A549 (cell line): ENCODE measurements around the gene DUSP2. TPM values are rescaled to one million over a fixed set of nuclear protein-coding genes. Genes with fewer than 3 reads are reported as not detected.
A peak's percentile ranks its signal among the peaks of the same experiment; 100 is the strongest.

Experiments
- ATAC-seq, 2 experiments: fragments of 200-7000 bp in 1 of 2; fragments of >200 bp in 1 of 2; cut with Nextera tagmentation in 1 of 2; cut with Tn5 transposase in 1 of 2; 3 replicates each; pipeline versions ENCODE4 v1.8.0 to v1.9.1; 2018 to 2020; ENCODE audit warnings: mild to moderate bottlenecking in 1 of 2, moderate library complexity in 1 of 2
- CTCF ChIA-PET: fragments of 300-600 bp; sonication (Branson Sonifier 250); formaldehyde crosslinking; extraction: SDS; loops from one replicate; lab custom pipeline; 2021; ENCODE audit warnings: antibody characterized with exemption, inconsistent platforms; lab: Yijun Ruan, JAX
- POLR2A ChIA-PET: fragments of 350-600 bp; formaldehyde crosslinking; extraction: SDS; loops from one replicate; lab custom pipeline; 2021; ENCODE audit warnings: antibody characterized with exemption, inconsistent platforms; lab: Yijun Ruan, JAX
- DNase-seq, 2 experiments: peaks; one replicate each; pipeline versions ENCODE4 v3.0.0 to v3.0.0-alpha.2; 2011 to 2016; ENCODE audit warnings: low read depth in 1 of 2, low spot score in 1 of 2
- FAIRE-seq: peaks from 2 replicates; lab custom pipeline; 2011; peaks lifted over from hg19 to GRCh38; lab: Jason Lieb, UNC
- H3K27ac ChIP-seq, 2 experiments: fragments of >200 bp; sonication (Bioruptor Twin); formaldehyde crosslinking; 3 replicates each; pipeline ENCODE4 v1.5.1; 2016 to 2017
- H3K4me1 ChIP-seq: fragments of >200 bp; sonication (Bioruptor Twin); formaldehyde crosslinking; 3 replicates; pipeline ENCODE4 v1.6.1; 2016
- H3K4me2 ChIP-seq: fragments of >200 bp; sonication (Bioruptor Twin); formaldehyde crosslinking; 3 replicates; pipeline ENCODE4 v1.6.1; 2016
- H3K4me3 ChIP-seq: fragments of >200 bp; sonication (Bioruptor Twin); formaldehyde crosslinking; 3 replicates; pipeline ENCODE4 v1.5.1; 2016
- H3K9me3 ChIP-seq: fragments of >200 bp; sonication (Bioruptor Twin); formaldehyde crosslinking; 3 replicates; pipeline ENCODE4 v1.6.1; 2016
- ATOH8 ChIP-seq: fragments of 250-450 bp; sonication (Bioruptor Pico); IDR thresholded peaks from 2 replicates; pipeline ENCODE4 v1.5.0; 2020; ENCODE audit warnings: low read depth, mild to moderate bottlenecking, moderate library complexity
- CBX2 ChIP-seq: fragments of 200-600 bp; sonication (generic); IDR thresholded peaks from 2 replicates; pipeline ENCODE4 v1.6.1; 2016; ENCODE audit warnings: low read depth, mild to moderate bottlenecking, borderline replicate concordance
- CEBPB ChIP-seq, 2 experiments: fragments of >200 bp in 1 of 2; sonication (Bioruptor Twin) in 1 of 2; formaldehyde crosslinking in 1 of 2; IDR thresholded peaks; 2 replicates each; pipeline ENCODE4 v1.6.1; 2012 to 2016
- CTCF ChIP-seq: fragments of >200 bp; sonication (Bioruptor Twin); formaldehyde crosslinking; IDR thresholded peaks from 3 replicates; pipeline ENCODE4 v1.5.1; 2016
- FOSL2 ChIP-seq, 2 experiments: fragments of 450-650 bp in 1 of 2; fragments of >200 bp in 1 of 2; sonication (Bioruptor Twin) in 1 of 2; formaldehyde crosslinking; IDR thresholded peaks; 2 replicates each; pipeline versions ENCODE4 v1.5.0 to v1.6.1; 2016 to 2020; ENCODE audit warnings: mild to moderate bottlenecking in 1 of 2, moderate library complexity in 1 of 2
- GATA3 ChIP-seq: IDR thresholded peaks from 2 replicates; pipeline ENCODE4 v1.6.1; 2012; ENCODE audit warnings: borderline replicate concordance
- HMGXB4 ChIP-seq: fragments of 250-450 bp; sonication (Bioruptor Pico); IDR thresholded peaks from 2 replicates; pipeline ENCODE4 v1.5.0; 2021; ENCODE audit warnings: mild to moderate bottlenecking, moderate library complexity, borderline replicate concordance
- NPAS2 ChIP-seq: fragments of 250-450 bp; sonication (Bioruptor Pico); IDR thresholded peaks from 2 replicates; pipeline ENCODE4 v1.8.0; 2022; ENCODE audit warnings: mild to moderate bottlenecking, moderate library complexity, borderline replicate concordance
- NR3C1 ChIP-seq: fragments of >200 bp; sonication (Bioruptor Twin); formaldehyde crosslinking; IDR thresholded peaks from 3 replicates; pipeline ENCODE4 v1.6.1; 2017
- RARB ChIP-seq: fragments of 250-450 bp; sonication (Bioruptor Pico); IDR thresholded peaks from 2 replicates; pipeline ENCODE4 v1.8.0; 2021; ENCODE audit warnings: mild to moderate bottlenecking, moderate library complexity
- REST ChIP-seq: fragments of 200-600 bp; sonication (generic); IDR thresholded peaks from 2 replicates; pipeline ENCODE4 v1.6.1; 2016; ENCODE audit warnings: antibody characterized with exemption, mild to moderate bottlenecking, moderate library complexity
- TFCP2L1 ChIP-seq: fragments of 250-450 bp; sonication (Bioruptor Pico); IDR thresholded peaks from 2 replicates; pipeline ENCODE4 v1.5.0; 2021; ENCODE audit warnings: mild to moderate bottlenecking
- TP53 ChIP-seq: fragments of 250-450 bp; sonication (Bioruptor Pico); IDR thresholded peaks from 2 replicates; pipeline ENCODE4 v1.5.0; 2021; ENCODE audit warnings: mild to moderate bottlenecking, moderate library complexity
- WGBS: methylation state at CpG from one replicate; pipeline ENCODE4 v1.1.6; 2017; ENCODE audit errors: missing lambda C conversion rate; 5-methylcytosine and 5-hydroxymethylcytosine counted together
- polyA plus RNA-seq, 4 experiments: library from polyadenylated mRNA; depleted of rRNA in 3 of 4; stranded (reverse); fragments of >200 nt; fragmentation: RNase III in 1 of 4; extraction: RNeasy Plus Mini Kit Qiagen cat#74134 plus additional on column Dnase treatment in 1 of 4; gene quantifications; 2 replicates in 3 of 4; 3 replicates in 1 of 4; pipeline ENCODE4 v1.2.3, GENCODE V29; 2011 to 2017

The DUSP2 gene
- polyA plus RNA-seq, 2 of the 4 experiments (the other 2 are of a cell fraction) = 0.26 to 0.27 TPM

- CTCF ChIA-PET = interaction anchor here (1.9 to 2.5 kb wide), 3 partner anchors 13 to 124 kb away, joined by 4 to 13 read pairs (median 8); no protein-coding TSS in a partner anchor
- no peak overlapping the region for H3K4me3 ChIP-seq
- no peaks in the 10 kb centered on the region for H3K9me3 ChIP-seq
- FAIRE-seq (no peak), ATAC-seq (0 out of 6 replicates have a peak, but pooled peaks of 1 of the 2 experiments have one; percentile 7), DNase-seq (no peak)
- WGBS = 89% methylated on average over 7 of the region's 20 CpGs
- peaks cover 10% of the 10 kb centered on the region; the same call in 2 of the 3 replicates for H3K4me1 ChIP-seq
- H3K4me2 ChIP-seq = no peak overlapping the region
- H3K27ac ChIP-seq = no peak overlapping the region
- TF ChIP-seq NPAS2 (CRISPR knock-in tag) = no peak
- TF ChIP-seq NR3C1 = no peak
- no peak for TF ChIP-seq ATOH8 (CRISPR knock-in tag)
- POLR2A ChIA-PET = no interaction called here
Measured at GRCh38 chr2:96146153-96146880, 1.1 kb upstream of the DUSP2 start.

GRCh38 chr2:96145848-96146152 is 560 bp upstream of the DUSP2 start:
- ATAC-seq (no peak), FAIRE-seq (no peak), DNase-seq (no peak)
- Histone ChIP-seq H3K27ac (peak overlapping the region in 1 of 2 experiments; percentile 70; a peak in 2 of 6 replicates), H3K4me2 (peak overlapping the region; percentile 94), H3K4me3 (no peak overlapping the region; the same call in 2 of the 3 replicates), H3K4me1 (peaks cover 10% of the 10 kb centered on the region; the same call in 2 of the 3 replicates), H3K9me3 (no peaks in the 10 kb centered on the region)
- 67% methylated on average over 3 of the region's 3 CpGs for WGBS
- TF ChIP-seq CEBPB (IDR thresholded peaks at IDR 0.05) (no peak), TP53 (CRISPR knock-in tag) (no peak), CBX2 (no peak), CTCF (no peak), GATA3 (no peak), REST (no peak)
- CTCF ChIA-PET = interaction anchor here (2.1 kb wide), 1 partner anchor 13 kb away, joined by 4 read pairs; no protein-coding TSS in a partner anchor
- POLR2A ChIA-PET = no interaction called here

- WGBS = 61% methylated on average over 29 of the region's 35 CpGs
- ChIA-PET POLR2A (no interaction called here), CTCF (interaction anchor here (0.6 to 2.2 kb wide), 4 partner anchors 15 to 353 kb away, joined by 3 to 10 read pairs (median 4); partner anchors contain the start of gene ADRA2B)
- peak overlapping the region; percentile 94 for H3K4me2 ChIP-seq
- ATAC-seq (no peak), FAIRE-seq (no peak), DNase-seq (no peak)
- H3K9me3 ChIP-seq = no peaks in the 10 kb centered on the region
- no peak for TF ChIP-seq RARB (CRISPR knock-in tag)
- TF ChIP-seq HMGXB4 (CRISPR knock-in tag) = no peak
- TF ChIP-seq FOSL2 (IDR thresholded peaks at IDR 0.05) = no peak
- TF ChIP-seq FOSL2 (CRISPR knock-in tag; IDR thresholded peaks at IDR 0.05) = no peak
- TF ChIP-seq TFCP2L1 (CRISPR knock-in tag) = no peak
- H3K27ac ChIP-seq = peak overlapping the region; percentile 62 to 70; a peak in 5 of 6 replicates
- H3K4me3 ChIP-seq = peak overlapping the region; percentile 45
- peaks cover 10% of the 10 kb centered on the region; the same call in 2 of the 3 replicates for H3K4me1 ChIP-seq
Measured at GRCh38 chr2:96144481-96145035, 682 bp downstream of the DUSP2 start.
